Spleen (tissue), 11 donors: ENCODE results near the gene KCTD10. TPM values are rescaled to one million over a fixed set of nuclear protein-coding genes. Genes with fewer than 3 reads are reported as not detected.
"Not testable (repeated sequence)": the region's sequence is repeated elsewhere in the genome, so short reads cannot be mapped to it uniquely, and the experiment has no call there.

Experiments used
- DNase-seq: peaks from one replicate; pipeline ENCODE4 v3.0.0-alpha.2; 2020
- H3K27ac ChIP-seq, 8 donors: fragments of 200-600 bp; sonication (generic) in 7 of 8; 1 replicate in 4 of 8; 2 replicates in 4 of 8; pipeline versions ENCODE4 v1.5.0 to v1.8.0; 2016 to 2021; ENCODE audit warnings: inconsistent platforms in 4 of 8, mild to moderate bottlenecking in 4 of 8, moderate library complexity in 1 of 8
- H3K27me3 ChIP-seq, 7 donors: fragments of 200-600 bp; sonication (generic) in 6 of 7; replicated peaks in 1 of 7; 1 replicate in 4 of 7; 2 replicates in 3 of 7; pipeline versions ENCODE4 v1.5.0 to v1.8.0; 2016 to 2021; ENCODE audit warnings: inconsistent platforms in 3 of 7, mild to moderate bottlenecking in 1 of 7
- H3K36me3 ChIP-seq, 6 donors: fragments of 200-600 bp; sonication (generic) in 5 of 6; 1 replicate in 4 of 6; 2 replicates in 2 of 6; pipeline versions ENCODE4 v1.5.0 to v1.8.0; 2016 to 2021; ENCODE audit warnings: inconsistent platforms in 2 of 6
- H3K4me1 ChIP-seq, 6 donors: fragments of 200-600 bp; sonication (generic) in 5 of 6; 1 replicate in 3 of 6; 2 replicates in 3 of 6; pipeline versions ENCODE4 v1.5.0 to v1.8.0; 2016 to 2021; ENCODE audit warnings: inconsistent platforms in 3 of 6
- H3K4me3 ChIP-seq, 8 donors: fragments of 200-600 bp; sonication (generic) in 7 of 8; 1 replicate in 4 of 8; 2 replicates in 4 of 8; pipeline versions ENCODE4 v1.5.0 to v1.8.0; 2016 to 2021; ENCODE audit warnings: inconsistent platforms in 4 of 8, mild to moderate bottlenecking in 4 of 8, moderate library complexity in 2 of 8
- H3K9me3 ChIP-seq, 8 donors: fragments of 200-600 bp; sonication (generic) in 7 of 8; 1 replicate in 4 of 8; 2 replicates in 4 of 8; pipeline versions ENCODE4 v1.5.0 to v1.8.0; 2016 to 2021; ENCODE audit warnings: inconsistent platforms in 4 of 8
- CTCF ChIP-seq, 11 experiments: fragments of 200-600 bp in 7 of 11; fragments of 450-650 bp in 4 of 11; sonication (generic) in 4 of 11; IDR thresholded peaks in 8 of 11; conservative IDR thresholded peaks in 3 of 11; 1 replicate in 7 of 11; 2 replicates in 4 of 11; pipeline versions ENCODE4 v1.4.0 to v1.8.0; 2016 to 2021; ENCODE audit warnings: antibody characterized with exemption in 11 of 11, inconsistent platforms in 4 of 11, mild to moderate bottlenecking in 1 of 11
- POLR2A ChIP-seq, 3 donors: fragments of 450-650 bp; IDR thresholded peaks; one replicate each; pipeline ENCODE4 v1.5.1; 2017; ENCODE audit warnings: antibody characterized with exemption in 3 of 3, mild to moderate bottlenecking in 1 of 3
- POLR2AphosphoS5 ChIP-seq, 3 donors: sonication (generic); formaldehyde crosslinking; IDR thresholded peaks; one replicate each; pipeline ENCODE4 v1.5.1; 2017; ENCODE audit warnings: antibody characterized with exemption in 3 of 3
- WGBS, 5 donors: extraction: QIAGEN DNeasy Blood & Tissue Kit in 3 of 5; methylation state at CpG; one replicate each; pipeline versions ENCODE4 v1.1.5 to v1.1.7; 2013 to 2018; 5-methylcytosine and 5-hydroxymethylcytosine counted together
- intact Hi-C: fragments of 100-400 bp; cut with DNase I; formaldehyde crosslinking; loops from one replicate; pipeline ENCODE4 v1.15.0; 2023; ENCODE audit warnings: low total_unique reads
- polyA plus RNA-seq, 3 donors: library from polyadenylated mRNA; stranded (reverse); fragments of 200-250 nt; gene quantifications; one replicate each; pipeline ENCODE4 v1.2.1, GENCODE V29; 2013
- total RNA-seq, 7 donors: library from RNA; depleted of rRNA in 3 of 7; stranded (reverse); fragments of >200 nt in 3 of 7; fragmentation: NEBNext Ultra II Directional in 4 of 7; extraction: Animal tissue kit (Norgen Biotek cat#: 25700) in 4 of 7; gene quantifications; one replicate each; pipeline versions ENCODE4 v1.1.0 to v1.2.1, GENCODE V29; 2016 to 2021
- donor health status: healthy with polysubstance abuse.
- donor health status: DM: no; HTN: no; CAD: no; lungs with moderate emphysema.
- donor health status: DM: no; HTN: no; CAD: no.
- donor health status: Bipolar disorder and iron deficiency.
- donor health status: healthy.
- donor health status: DM: no; HTN: no; CAD: no.
- donor health status: DM: yes; HTN: yes; CAD: no.

KCTD10 gene
- total and polyA plus RNA-seq, 10 donors, result 10.4 to 72.5 (median 48.1) TPM

GRCh38 chr12:109432842-109433304, 44.2 kb downstream of the KCTD10 start:
- intact Hi-C loops, result loop anchor here (5.0 kb wide), 1 partner anchor 344 kb away; no protein-coding TSS in a partner anchor
- 5 to 21% (median 19%) methylated on average over 14 of the region's 14 CpGs for WGBS, 5 donors
- peak overlapping the region in 4 of 8 donors; percentile 0 to 52 (median 15) for H3K27ac ChIP-seq

GRCh38 chr12:109432431-109432830, 44.7 kb downstream of the KCTD10 start:
- peak overlapping the region in 2 of 8 donors; percentile 25 to 52 for H3K27ac ChIP-seq
- intact Hi-C loops, result loop anchor here (5.0 kb wide), 1 partner anchor 345 kb away; no protein-coding TSS in a partner anchor
- H3K36me3 ChIP-seq, result no peaks in the 10 kb centered on the region
- H3K4me1 ChIP-seq, result peaks cover 8 to 17% (median 12%) of the 10 kb centered on the region in 6 donors
- 63 to 84% (median 79%) methylated on average over 6 of the region's 6 CpGs for WGBS, 5 donors
- no peak overlapping the region for H3K4me3 ChIP-seq
- no peaks in the 10 kb centered on the region for H3K27me3 ChIP-seq
- no peak for DNase-seq
- no peaks in the 10 kb centered on the region for H3K9me3 ChIP-seq
- TF ChIP-seq POLR2AphosphoS5 (IDR thresholded peaks at IDR 0.05) (no peak), CTCF (IDR thresholded peaks at IDR 0.05 in 8 of 11, conservative IDR thresholded peaks at IDR 0.05 in 3 of 11) (no peak), POLR2A (IDR thresholded peaks at IDR 0.05) (no peak)

More at GRCh38 chr12:109432842-109433304, 44.2 kb downstream of the KCTD10 start:
- Histone ChIP-seq H3K27me3 (no peaks in the 10 kb centered on the region), H3K4me3 (peak overlapping the region in 1 of 8 donors; percentile 45), H3K4me1 (peaks cover 8 to 17% (median 12%) of the 10 kb centered on the region in 6 donors), H3K9me3 (no peaks in the 10 kb centered on the region), H3K36me3 (no peaks in the 10 kb centered on the region)
- TF ChIP-seq CTCF (IDR thresholded peaks at IDR 0.05 in 8 of 11, conservative IDR thresholded peaks at IDR 0.05 in 3 of 11), result peak; percentile 5 to 87 (median 78)
- TF ChIP-seq POLR2A (IDR thresholded peaks at IDR 0.05), result no peak
- DNase-seq, result peak; percentile 94

GRCh38 chr12:109430244-109430643, 46.9 kb downstream of the KCTD10 start:
- H3K4me1 ChIP-seq, result peaks cover 8 to 17% (median 12%) of the 10 kb centered on the region in 6 donors
- H3K27me3 ChIP-seq, result no peaks in the 10 kb centered on the region
- H3K27ac ChIP-seq, result no peak overlapping the region
- no peak for DNase-seq
- no peaks in the 10 kb centered on the region for H3K36me3 ChIP-seq
- no peak for TF ChIP-seq POLR2AphosphoS5 (IDR thresholded peaks at IDR 0.05)
- no peak for TF ChIP-seq POLR2A (IDR thresholded peaks at IDR 0.05)
- TF ChIP-seq CTCF (IDR thresholded peaks at IDR 0.05 in 8 of 11, conservative IDR thresholded peaks at IDR 0.05 in 3 of 11), result no peak
- no peak overlapping the region for H3K4me3 ChIP-seq
- intact Hi-C loops, result loop anchor here (5.0 kb wide), 1 partner anchor 347 kb away; no protein-coding TSS in a partner anchor
- 87 to 95% (median 93%) methylated on average over 4 to 6 of the region's 6 CpGs for WGBS, 5 donors
- no peaks in the 10 kb centered on the region for H3K9me3 ChIP-seq

GRCh38 chr12:109428804-109429203, 48.3 kb downstream of the KCTD10 start:
- intact Hi-C loops, H3K36me3 ChIP-seq, H3K27ac ChIP-seq, H3K4me3 ChIP-seq, H3K27me3 ChIP-seq, H3K9me3 ChIP-seq: not testable (repeated sequence)
- peak; percentile 16 for DNase-seq
- 89 to 95% (median 91%) methylated on average over 3 of the region's 3 CpGs for WGBS, 5 donors
- H3K4me1 ChIP-seq, result peaks cover 8 to 16% (median 12%) of the 10 kb centered on the region in 6 donors
